K562 (cell line): ENCODE results near the gene LACTB. TPM values are rescaled to one million over a fixed set of nuclear protein-coding genes. Genes with fewer than 3 reads are reported as not detected.

Experiments
- BCOR ChIP-seq: fragments of 450-650 bp; IDR thresholded peaks from 2 replicates; pipeline ENCODE4 v1.6.1; 2016
- EZH2 ChIP-seq: IDR thresholded peaks from 2 replicates; pipeline ENCODE4 v1.6.1; 2012; ENCODE audit warnings: low read depth, mild to moderate bottlenecking, inconsistent platforms, low read length, borderline replicate concordance
- FOXO4 ChIP-seq: fragments of 450-650 bp; formaldehyde crosslinking; IDR thresholded peaks from 2 replicates; pipeline ENCODE4 v1.4.0; 2020; ENCODE audit warnings: mild to moderate bottlenecking, moderate library complexity
- HEY1 ChIP-seq: fragments of 250-450 bp; sonication (Bioruptor Pico); IDR thresholded peaks from 2 replicates; pipeline ENCODE4 v1.5.0; 2020; ENCODE audit warnings: mild to moderate bottlenecking, moderate library complexity, borderline replicate concordance
- KDM2B ChIP-seq: fragments of 250-450 bp; sonication (Bioruptor Pico); IDR thresholded peaks from 2 replicates; pipeline ENCODE4 v1.8.0; 2021; ENCODE audit warnings: mild to moderate bottlenecking, moderate library complexity
- MBD2 ChIP-seq: sonication (generic); IDR thresholded peaks from 2 replicates; pipeline ENCODE4 v1.6.1; 2016; ENCODE audit warnings: low read depth, borderline replicate concordance
- PHB2 ChIP-seq: fragments of 450-650 bp; IDR thresholded peaks from 2 replicates; pipeline ENCODE4 v1.6.1; 2017; ENCODE audit warnings: low read depth
- RBM17 ChIP-seq: fragments of 200-400 bp; formaldehyde crosslinking; IDR thresholded peaks from 2 replicates; pipeline ENCODE4 v1.6.1; 2017; ENCODE audit warnings: low read depth, mild to moderate bottlenecking, low read length, borderline replicate concordance
- RBM22 ChIP-seq: fragments of 200-400 bp; formaldehyde crosslinking; IDR thresholded peaks from 2 replicates; pipeline ENCODE4 v1.6.1; 2018; ENCODE audit warnings: low read length, low read depth; ENCODE audit not compliant: poor library complexity, severe bottlenecking
- SMARCB1 ChIP-seq: IDR thresholded peaks from 2 replicates; pipeline ENCODE4 v1.6.1; 2011; ENCODE audit warnings: improper control_type of control experiment, low read depth; ENCODE audit not compliant: insufficient read length
- SOX6 ChIP-seq: fragments of 450-650 bp; IDR thresholded peaks from 2 replicates; pipeline ENCODE4 v1.6.1; 2014; ENCODE audit warnings: mild to moderate bottlenecking
- TFAP4 ChIP-seq: sonication (generic); formaldehyde crosslinking; IDR thresholded peaks from 2 replicates; pipeline ENCODE4 v1.8.0; 2022; ENCODE audit warnings: missing genetic modification reagents, mild to moderate bottlenecking, moderate library complexity, borderline replicate concordance
- TRIM25 ChIP-seq: fragments of 450-650 bp; IDR thresholded peaks from 2 replicates; pipeline ENCODE4 v1.7.0; 2016; ENCODE audit warnings: borderline replicate concordance
- TRIM28 ChIP-seq: fragments of 450-650 bp; IDR thresholded peaks from 2 replicates; pipeline ENCODE4 v1.6.1; 2017
- ZNF318 ChIP-seq, 2 experiments: fragments of 450-650 bp; IDR thresholded peaks; 2 replicates each; pipeline ENCODE4 v1.6.1; 2016; ENCODE audit warnings: mild to moderate bottlenecking in 2 of 2, borderline replicate concordance in 1 of 2, low read depth in 1 of 2, moderate library complexity in 1 of 2
- ZNF778 ChIP-seq: fragments of 450-650 bp; formaldehyde crosslinking; IDR thresholded peaks from 2 replicates; pipeline ENCODE4 v1.4.0; 2020; ENCODE audit warnings: mild to moderate bottlenecking, moderate library complexity
- polyA plus RNA-seq, 8 experiments: library from polyadenylated mRNA; depleted of rRNA in 4 of 8; stranded (reverse) in 5 of 8; unstranded in 3 of 8; fragments of >200 nt; fragmentation: Nextera tagmentation in 2 of 8; fragmentation: Illumina TruSeq in 1 of 8; extraction: Ambion mirVana in 2 of 8; extraction: Trizol in 1 of 8; gene quantifications; 2 replicates each; pipeline versions ENCODE4 v1.2.1 to v1.2.3, GENCODE V29; 2011 to 2014; ENCODE audit warnings: inconsistent platforms in 1 of 8, missing spikeins in 1 of 8
- total RNA-seq, 7 experiments: library from RNA; depleted of rRNA in 6 of 7; stranded (reverse); fragments of >200 nt in 6 of 7; fragmentation: Illumina TruSeq in 2 of 7; extraction: Trizol in 2 of 7; gene quantifications; 2 replicates each; pipeline versions ENCODE4 v1.2.1 to v1.2.3, GENCODE V29; 2011 to 2021; ENCODE audit warnings: low replicate concordance in 1 of 7

Gene LACTB
- total and polyA plus RNA-seq, 9 of the 15 experiments (the other 6 are each of a cell fraction or from before 2014, with no cell fraction given) = 3.1 to 15.5 (median 9.8) TPM

GRCh38 chr15:63073497-63074172 lies 48.0 kb upstream of the LACTB start (continued):
- TF ChIP-seq KDM2B (CRISPR knock-in tag) = no peak
- no peak for TF ChIP-seq ZNF318 (IDR thresholded peaks at IDR 0.05; ENCODE audit: borderline replicate concordance in 1 of 2, low read depth in 1 of 2)
- no peak for TF ChIP-seq TRIM28
- no peak for TF ChIP-seq RBM22
- no peak for TF ChIP-seq TFAP4 (CRISPR knock-in tag)
- no peak for TF ChIP-seq MBD2
- no peak for TF ChIP-seq HEY1 (CRISPR knock-in tag)
- TF ChIP-seq ZNF778 (CRISPR knock-in tag) = no peak
- TF ChIP-seq FOXO4 = no peak
- TF ChIP-seq EZH2 = no peak
- TF ChIP-seq TRIM25 = no peak
- no peak for TF ChIP-seq SMARCB1
- no peak for TF ChIP-seq RBM17
- no peak for TF ChIP-seq PHB2
- TF ChIP-seq BCOR = no peak
- 0 out of 2 replicates have a peak, but pooled peaks have one; percentile 25 for TF ChIP-seq SOX6
